GM12875 (cell line): ENCODE data around the gene SGMS2.

ENCODE experiments used
- H3K4me3 ChIP-seq: one replicate; pipeline ENCODE4 v1.5.1; 2011; ENCODE audit warnings: low read depth, low read length, control low read depth
- TF ChIP-seq, protein P1 (sequence below): IDR thresholded peaks from 2 replicates; pipeline ENCODE4 v1.5.1; 2011; ENCODE audit warnings: low read depth, mild to moderate bottlenecking, control low read depth, inconsistent platforms, low read length, moderate library complexity, borderline replicate concordance; ENCODE audit not compliant: insufficient read depth

The SGMS2 gene

DNA sequence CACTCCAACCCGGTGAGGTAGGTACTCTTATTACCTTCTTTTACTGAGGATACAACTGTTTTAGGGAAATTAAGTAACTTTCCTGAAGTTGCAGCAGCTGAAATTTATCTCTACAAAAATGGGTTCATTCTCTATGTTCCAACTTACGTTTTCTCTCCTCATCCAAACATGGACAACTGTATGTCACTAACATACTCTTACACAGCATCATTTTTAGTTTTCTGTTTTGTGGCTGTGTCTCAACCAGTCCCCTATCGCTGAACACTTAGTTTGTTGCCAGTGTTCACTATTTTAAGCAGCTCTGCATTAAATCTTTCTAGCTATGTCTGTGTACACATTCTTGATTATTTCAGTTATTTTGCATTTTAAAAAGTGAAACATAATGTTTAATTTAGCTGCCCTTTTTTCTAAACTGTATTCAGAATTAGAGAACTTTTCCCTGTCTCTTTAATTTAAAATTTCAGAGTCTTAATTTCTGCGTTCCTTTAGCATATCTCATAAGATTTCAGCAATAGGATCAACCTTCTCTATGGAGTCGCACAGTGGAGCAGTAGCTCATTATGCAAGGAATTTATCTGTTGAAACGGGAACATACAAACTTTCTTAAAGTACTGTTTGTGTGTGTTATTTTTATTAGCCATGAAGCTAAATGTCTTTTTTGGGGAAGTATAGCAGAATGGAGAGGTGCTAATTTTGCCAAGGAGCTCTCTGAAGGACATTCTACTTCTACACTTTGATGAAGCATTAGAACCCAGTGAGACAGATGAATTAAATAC, 3.8 kb downstream of the SGMS2 start:
- H3K4me3 ChIP-seq, result no peak overlapping the region
- TF ChIP-seq, protein P1, sequence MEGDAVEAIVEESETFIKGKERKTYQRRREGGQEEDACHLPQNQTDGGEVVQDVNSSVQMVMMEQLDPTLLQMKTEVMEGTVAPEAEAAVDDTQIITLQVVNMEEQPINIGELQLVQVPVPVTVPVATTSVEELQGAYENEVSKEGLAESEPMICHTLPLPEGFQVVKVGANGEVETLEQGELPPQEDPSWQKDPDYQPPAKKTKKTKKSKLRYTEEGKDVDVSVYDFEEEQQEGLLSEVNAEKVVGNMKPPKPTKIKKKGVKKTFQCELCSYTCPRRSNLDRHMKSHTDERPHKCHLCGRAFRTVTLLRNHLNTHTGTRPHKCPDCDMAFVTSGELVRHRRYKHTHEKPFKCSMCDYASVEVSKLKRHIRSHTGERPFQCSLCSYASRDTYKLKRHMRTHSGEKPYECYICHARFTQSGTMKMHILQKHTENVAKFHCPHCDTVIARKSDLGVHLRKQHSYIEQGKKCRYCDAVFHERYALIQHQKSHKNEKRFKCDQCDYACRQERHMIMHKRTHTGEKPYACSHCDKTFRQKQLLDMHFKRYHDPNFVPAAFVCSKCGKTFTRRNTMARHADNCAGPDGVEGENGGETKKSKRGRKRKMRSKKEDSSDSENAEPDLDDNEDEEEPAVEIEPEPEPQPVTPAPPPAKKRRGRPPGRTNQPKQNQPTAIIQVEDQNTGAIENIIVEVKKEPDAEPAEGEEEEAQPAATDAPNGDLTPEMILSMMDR, result no peak

DNA sequence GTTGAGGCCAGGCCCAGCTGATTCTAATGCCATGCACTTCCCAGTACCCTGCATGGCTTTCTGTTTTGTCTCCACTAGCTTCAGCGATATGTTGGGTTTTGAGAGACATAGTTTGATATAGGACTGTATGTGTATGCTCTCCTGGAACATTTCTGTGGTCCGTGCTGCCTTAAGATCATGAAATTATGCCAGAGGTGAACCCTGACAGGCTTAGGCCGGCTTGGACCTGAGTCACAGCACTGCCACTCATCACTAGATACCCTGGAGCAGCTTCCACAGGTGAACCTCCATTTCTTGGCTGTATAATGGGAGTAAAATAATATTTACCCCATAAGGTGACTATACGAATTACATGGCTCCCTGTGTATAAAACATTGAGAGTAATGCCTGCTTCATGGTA, 6.4 kb downstream of the SGMS2 start:
- H3K4me3 ChIP-seq, result no peak overlapping the region
- TF ChIP-seq, protein P1, result no peak

DNA sequence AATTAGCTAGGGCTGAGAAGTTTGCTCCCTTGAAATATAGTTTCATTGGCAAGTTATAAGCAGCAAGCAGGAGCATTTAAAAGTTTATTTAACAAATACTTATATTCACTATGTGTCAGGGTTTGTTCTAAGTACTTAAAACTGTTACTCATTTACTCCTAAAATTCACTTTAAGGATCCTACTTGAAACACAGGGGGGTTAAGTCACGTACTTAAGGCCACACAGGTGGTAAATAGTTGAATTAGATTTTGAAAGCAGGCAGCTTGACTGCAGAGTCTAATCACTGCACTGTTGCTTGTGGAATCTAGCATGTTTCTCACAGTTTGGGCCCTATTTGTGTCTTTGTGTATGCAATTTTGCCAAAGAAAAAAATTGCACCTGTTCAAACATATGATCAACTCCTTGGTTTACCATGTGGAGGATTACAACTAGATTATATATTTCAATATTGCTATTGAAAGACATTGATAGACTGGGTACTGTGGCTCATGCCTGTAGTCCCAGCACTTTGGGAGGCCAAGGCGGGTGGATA, 7.6 kb downstream of the SGMS2 start:
- TF ChIP-seq, protein P1, result no peak
- H3K4me3 ChIP-seq, result no peak overlapping the region

DNA sequence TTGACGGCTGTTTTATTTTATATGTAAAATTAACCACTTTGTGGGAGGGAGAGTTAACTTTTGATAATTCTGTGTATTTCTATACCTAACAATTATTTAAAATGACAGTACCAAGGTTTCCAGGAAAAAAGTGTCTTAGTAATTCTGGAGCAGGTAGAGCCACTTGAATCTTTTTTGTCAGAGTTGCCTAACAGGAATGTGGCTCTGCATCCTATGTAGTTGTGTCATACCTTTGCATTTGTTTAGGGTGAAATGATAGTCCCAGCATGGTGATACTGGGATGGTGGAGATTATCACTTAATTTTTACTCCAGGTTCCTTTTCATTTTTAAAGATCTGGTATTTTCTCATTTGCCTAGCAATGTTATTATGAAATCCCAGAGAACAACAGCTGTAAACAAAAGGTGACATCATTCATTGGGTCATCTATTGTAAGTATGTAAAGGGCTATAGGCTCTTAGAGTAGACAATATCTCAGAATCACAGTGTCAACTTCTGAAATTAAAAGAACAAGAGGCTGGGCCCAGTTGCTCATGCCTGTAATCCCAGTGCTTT, 9.6 kb downstream of the SGMS2 start:
- no peak overlapping the region for H3K4me3 ChIP-seq
- TF ChIP-seq, protein P1, result no peak

DNA sequence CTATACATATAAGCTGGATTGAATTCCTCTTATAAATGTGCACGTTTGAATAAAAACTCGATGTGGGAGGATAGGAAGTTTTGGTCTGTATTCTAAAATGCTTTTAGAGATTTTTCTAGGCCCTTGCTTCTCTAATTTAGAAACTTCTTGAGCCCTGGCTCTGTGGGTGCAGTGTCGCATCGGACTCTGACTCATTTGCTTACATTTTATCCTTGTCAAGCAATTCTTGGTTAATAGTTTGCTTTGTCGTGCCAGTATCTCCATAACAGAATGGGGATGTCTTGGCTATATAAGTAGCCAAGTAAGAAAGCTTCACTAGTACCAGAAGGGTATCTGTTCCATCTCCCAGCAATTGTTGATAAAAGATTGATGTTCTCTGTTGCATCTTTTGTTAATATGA, 10.7 kb downstream of the SGMS2 start:
- no peak overlapping the region for H3K4me3 ChIP-seq
- TF ChIP-seq, protein P1, result no peak

DNA sequence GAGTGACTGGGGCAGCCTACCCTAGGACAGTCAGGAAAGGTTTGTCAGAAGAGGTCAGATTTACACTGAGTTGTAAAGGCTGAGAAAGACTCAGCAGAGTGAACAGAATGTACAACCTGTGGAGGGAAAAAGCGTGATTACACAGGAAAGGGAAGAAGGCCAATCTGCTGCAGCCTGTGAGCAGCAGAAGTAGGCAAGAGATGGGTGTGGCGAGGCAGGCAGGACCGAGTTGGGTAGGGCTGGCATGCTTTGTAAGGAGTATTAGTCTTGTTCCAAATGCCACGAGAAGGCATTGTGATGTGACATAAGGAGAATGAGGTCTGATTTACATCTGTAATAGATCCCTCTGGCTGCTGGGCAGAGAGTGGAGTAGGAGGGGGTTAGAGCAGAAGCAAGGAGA, 12.6 kb downstream of the SGMS2 start:
- TF ChIP-seq, protein P1, result no peak
- no peak overlapping the region for H3K4me3 ChIP-seq
